ENCODE measurements around the gene LRRD1.
A peak's percentile ranks its signal among the peaks of the same experiment; 100 is the strongest.
"Not testable (repeated sequence)": the region's sequence is repeated elsewhere in the genome, so short reads cannot be mapped to it uniquely, and the experiment has no call there.

The LRRD1 gene

GRCh38 chr7:92178928-92179924, at the start of gene LRRD1:
Gene LRRD1, minus strand, starts transcription at chr7:92179142. Its CDS starts 13,940 bp downstream, at chr7:92165202.
- peak; percentile 86 for DNase-seq

- no peak for DNase-seq
These were observed 49.8 kb upstream of the LRRD1 start for GRCh38 chr7:92228742-92229141.

DNA sequence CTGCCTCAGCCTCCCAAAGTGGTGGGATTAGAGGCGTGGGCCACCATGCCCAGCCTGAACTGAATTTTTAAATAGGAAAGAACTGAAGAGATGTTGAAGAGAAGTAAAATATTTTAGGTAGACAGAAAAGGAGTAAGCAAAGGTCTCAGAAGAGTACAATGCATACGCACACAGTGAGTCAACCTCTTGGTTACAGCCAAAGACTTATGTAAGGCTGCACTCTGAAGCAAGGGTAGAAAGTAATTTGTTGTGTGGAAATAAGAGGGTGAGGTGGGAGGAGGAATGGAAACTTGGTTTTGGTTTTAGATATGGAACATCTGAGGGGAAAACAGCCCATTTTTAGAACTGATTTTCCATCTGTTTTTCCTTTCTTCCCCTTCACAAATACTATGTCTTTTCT, 49.2 kb upstream of the LRRD1 start:
- DNase-seq: no peak

GRCh38 chr7:92226981-92227380, 48.0 kb upstream of the LRRD1 start:
- DNase-seq: no peak

DNA sequence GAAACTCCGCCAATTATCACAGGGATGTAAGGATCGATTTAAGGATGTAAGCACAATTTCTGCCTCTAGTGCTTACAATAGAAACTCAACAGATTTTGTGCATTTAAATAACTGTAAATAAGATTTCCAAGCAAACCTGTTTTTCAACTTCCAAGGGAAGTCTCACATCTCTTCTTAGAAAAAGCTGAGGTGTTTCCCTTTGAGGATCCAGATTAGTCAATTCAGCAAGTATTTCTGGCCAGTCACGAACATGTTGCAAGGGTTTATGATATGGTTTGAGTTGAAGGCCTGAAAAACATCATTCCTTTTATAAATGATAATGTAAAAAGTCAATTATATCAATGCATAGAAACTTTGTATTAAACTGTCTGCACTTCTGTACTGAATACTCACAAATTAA, 42.8 kb upstream of the LRRD1 start:
- DNase-seq: no peak

DNA sequence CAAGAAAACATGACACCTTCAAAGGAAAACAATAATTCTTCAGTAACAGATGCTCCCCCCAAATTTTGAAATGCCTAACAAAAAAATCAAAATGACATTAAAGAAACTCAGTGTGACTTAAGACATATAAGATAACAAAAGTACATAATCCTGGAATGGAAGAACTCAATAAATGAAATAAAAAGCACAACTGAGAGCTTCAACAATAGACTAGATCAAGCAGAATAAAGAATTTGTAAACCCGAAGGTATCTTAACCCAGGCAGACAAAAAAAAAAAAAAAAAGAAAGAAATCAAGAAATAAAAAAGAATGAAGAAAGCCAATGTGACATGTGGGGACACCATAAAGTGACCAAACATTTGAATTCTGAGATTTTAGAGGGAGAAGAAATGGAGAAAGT, 27.7 kb upstream of the LRRD1 start:
- no peak for DNase-seq

DNA sequence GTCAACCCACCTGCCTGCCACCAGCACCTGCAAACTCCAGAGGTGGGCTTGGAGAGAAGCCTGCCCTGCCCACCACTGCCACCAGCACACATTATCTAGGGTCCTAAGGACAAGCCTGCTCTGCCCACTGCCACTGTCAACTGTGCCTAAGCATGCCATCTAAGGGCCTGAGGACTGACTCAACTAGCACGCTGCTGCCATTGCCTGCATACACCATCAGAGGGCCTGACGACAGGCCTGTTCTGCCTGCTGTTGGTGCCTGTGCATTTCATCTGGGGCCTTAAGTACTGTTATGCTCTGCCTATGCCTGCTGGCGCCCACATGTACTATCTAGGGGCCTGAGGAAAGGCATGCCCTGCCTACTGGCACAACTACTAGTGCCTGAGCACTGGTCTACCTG, 27.0 kb upstream of the LRRD1 start:
- no peak for DNase-seq

GRCh38 chr7:92200791-92201190, 21.8 kb upstream of the LRRD1 start:
- DNase-seq: no peak

- no peak for DNase-seq
These were observed 13.4 kb upstream of the LRRD1 start for GRCh38 chr7:92192326-92192725.

DNA sequence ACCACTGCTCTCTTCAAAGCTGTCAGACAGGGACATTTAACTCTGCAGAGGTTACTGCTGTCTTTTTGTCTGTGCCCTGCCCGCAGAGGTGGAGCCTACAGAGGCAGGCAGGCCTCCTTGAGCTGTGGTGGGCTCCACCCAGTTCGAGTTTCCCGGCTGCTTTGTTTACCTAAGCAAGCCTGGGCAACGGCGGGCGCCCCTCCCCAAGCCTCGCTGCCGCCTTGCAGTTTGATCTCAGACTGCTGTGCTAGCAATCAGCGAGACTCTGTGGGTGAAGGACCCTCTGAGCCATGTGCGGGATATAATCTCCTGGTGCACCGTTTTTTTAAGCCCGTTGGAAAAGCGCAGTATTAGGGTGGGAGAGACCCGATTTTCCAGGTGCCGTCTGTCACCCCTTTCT, 10.3 kb upstream of the LRRD1 start:
- not testable (repeated sequence) for DNase-seq

DNA sequence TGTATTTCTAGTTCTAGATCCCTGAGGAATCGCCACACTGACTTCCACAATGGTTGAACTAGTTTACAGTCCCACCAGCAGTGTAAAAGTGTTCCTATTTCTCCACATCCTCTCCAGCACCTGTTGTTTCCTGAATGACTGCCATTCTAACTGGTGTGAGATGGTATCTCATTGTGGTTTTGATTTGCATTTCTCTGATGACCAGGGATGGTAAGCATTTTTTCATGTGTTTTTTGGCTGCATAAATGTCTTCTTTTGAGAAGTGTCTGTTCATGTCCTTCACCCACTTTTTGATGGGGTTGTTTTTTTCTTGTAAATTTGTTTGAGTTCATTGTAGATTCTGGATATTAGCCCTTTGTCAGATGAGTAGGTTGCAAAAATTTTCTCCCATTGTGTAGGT, 5.4 kb upstream of the LRRD1 start:
- not testable (repeated sequence) for DNase-seq

DNA sequence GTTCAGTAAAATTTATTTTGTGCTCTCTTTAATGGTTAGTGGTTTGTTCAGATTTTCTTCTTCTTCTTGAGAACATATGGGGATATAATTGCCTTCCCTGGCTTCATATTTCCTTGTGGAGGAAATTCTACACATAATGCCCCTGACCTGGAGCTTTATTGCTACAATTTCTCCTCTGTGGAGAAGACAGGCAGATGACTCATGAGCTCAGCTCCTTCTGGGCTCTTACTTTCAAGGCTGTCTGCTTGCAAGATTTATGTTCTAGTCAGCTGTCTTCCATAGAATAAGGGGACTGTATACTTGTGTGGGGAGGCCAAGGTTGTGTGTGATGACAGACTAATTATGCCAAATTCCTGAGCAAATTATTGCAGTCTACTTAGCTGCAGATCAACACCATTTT, 1.6 kb downstream of the LRRD1 start:
- no peak for DNase-seq

DNA sequence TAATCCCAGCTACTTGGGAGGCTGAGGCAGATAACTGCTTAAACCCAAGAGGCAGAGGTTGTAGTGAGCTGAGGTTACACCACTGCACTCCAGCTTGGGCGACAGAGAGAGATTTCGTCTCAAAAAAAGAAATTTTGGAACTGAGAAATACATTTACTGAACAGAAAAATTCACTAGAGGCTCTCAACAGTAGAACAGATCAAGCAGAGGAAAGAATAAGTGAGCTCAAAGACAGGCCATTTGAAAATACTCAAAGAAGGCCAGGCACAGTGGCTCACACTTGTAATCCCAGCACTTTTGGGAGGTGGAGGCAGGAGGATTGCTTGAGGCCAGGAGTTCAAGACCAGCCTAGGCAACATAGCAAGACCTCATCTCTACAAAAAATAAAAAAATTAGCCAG, 9.4 kb downstream of the LRRD1 start:
- not testable (repeated sequence) for DNase-seq

DNA sequence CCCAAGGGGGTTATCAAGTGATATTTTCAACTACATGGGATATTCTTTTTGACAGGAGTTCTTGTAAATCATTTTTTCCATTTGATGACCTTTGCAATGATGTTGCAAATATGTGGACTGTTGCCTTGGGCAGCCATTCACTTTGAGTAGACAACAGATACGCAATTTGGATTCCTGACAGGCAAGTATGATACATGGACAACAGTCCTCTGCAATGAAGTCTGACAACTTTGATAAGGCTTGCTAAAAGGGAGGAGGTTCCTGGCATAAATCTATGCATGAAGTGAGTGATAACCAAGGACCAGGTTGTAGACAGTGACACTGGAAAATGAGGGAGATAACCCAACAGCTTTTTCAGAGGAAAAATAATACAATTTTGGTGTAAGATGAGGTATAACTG, 17.7 kb downstream of the LRRD1 start:
- no peak for DNase-seq

GRCh38 chr7:92158660-92159575, 20.0 kb downstream of the LRRD1 start:
- DNase-seq: no peak

DNA sequence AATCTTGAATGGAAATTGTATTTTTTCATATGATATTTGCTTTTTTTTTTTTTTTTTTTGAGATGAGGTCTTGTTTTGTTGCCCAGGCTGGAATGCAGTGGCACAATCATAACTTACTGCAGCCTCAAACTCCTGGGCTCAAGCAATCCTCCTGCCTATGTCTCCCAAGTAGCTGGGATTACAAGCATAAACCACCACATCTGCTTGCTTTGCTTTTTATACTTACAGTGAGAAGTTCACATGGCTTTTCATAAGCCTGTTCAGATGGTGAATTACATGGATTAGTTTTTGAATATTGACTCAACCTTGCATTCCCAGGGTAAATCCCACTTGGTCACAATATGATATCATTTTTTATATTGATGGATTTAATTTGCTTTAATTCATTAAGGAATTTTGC, 22.0 kb downstream of the LRRD1 start:
- DNase-seq: no peak

DNA sequence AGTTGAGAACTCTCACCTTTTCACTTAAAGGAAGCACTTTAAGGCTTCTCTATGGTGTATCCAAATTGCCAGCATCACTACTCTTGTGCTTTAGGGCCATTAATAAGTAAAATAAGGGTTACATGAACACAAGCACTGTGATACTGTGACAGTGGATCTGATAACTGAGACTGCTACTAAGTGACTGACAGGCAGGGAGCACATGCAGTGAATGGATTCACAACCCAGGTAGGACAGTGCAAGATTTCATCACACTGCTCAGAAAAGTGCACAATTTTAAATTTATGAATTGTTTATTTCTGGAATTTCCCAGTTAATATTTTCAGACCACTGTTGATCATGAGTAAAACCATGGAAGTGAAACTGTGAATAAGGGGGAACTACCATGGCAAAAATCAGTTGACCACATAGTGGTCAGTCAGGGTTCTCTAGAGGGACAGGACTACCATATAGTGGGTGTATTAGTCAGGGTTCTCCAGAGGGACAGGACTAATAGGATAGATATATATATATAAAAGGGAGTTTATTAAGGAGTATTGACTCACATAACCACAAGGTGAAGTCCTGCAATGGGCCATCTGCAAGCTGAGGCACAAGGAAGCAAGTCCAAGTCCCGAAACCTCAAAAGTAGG, 23.7 kb downstream of the LRRD1 start:
- no peak for DNase-seq

GRCh38 chr7:92150450-92151017, 28.4 kb downstream of the LRRD1 start:
- DNase-seq: no peak

DNA sequence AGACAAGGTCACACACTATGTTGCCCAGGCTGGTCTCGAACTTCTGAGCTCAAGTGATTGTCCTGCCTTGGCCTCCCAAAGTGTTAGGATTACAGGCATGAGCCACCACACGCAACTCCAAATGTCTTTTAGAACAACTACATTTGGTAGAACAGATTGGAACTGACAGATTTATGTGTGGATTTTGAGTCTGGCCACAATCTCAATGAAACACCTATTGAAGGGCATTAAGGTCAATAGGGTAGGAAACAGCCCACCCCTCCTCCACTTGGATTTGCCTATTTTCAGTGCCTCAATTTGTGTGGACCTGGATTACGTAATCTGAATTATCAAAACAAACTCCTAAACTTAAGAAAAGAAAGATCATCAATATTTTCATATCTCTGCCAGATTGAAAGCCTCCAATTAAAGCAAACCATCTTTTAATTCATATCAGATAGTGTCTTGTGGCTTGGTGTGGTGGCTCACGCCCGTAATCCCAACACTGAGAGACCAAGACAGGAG, 29.2 kb downstream of the LRRD1 start:
- DNase-seq: no peak

- DNase-seq: not testable (repeated sequence)
These were observed 35.6 kb downstream of the LRRD1 start for GRCh38 chr7:92143192-92143880.

DNA sequence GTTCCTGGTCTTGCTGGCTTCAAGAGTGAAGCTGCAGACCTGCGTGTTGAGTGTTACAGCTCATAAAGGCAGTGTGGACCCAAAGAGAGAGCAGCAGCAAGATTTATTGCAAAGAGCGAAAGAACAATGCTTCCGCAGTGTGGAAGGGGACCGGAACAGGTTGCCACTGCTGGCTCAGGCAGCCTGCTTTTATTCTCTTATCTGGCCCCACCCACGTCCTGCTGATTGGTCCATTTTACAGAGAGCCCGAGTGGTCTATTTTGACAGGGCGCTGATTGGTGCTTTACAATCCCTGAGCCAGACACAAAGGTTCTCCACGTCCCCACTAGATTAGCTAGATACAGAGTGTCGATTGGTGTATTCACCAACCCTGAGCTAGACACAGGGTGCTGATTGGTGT, 36.2 kb downstream of the LRRD1 start:
- not testable (repeated sequence) for DNase-seq

DNA sequence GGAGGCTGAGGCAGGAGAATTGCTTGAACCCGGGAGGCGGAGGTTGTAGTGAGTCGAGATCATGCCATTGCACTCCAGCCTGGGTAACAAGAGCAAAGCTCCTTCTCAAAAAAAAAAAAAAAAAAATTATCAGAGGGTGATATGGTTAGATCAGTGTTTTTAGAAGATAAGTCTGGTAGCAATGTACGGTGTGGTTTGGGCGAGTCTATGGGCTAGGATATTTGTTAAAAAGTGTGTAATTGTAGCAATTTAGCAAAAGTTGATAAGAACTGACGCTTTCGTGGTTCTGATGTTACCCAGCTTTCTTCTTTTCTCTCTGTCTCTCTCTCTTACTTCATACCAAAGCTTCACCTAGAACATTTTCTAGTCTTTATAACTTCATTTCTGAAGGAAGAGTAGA, 37.8 kb downstream of the LRRD1 start:
- DNase-seq: no peak
